Activated naive CD4-positive, alpha-beta T cell treated with anti-CD3 and anti-CD28 coated beads, Interleukin-2, amount 50 U/mL, for 72 hours (primary cell): Measurements from ENCODE around the gene PPFIA4. TPM values are rescaled to one million over a fixed set of nuclear protein-coding genes. Genes with fewer than 3 reads are reported as not detected.

Experiments
- ATAC-seq, 2 donors: fragments of 150-1000 bp; cut with Tn5 transposase; 2 replicates each; pipeline ENCODE4 v1.10.0; 2021; ENCODE audit warnings: mild to moderate bottlenecking in 2 of 2, moderate library complexity in 2 of 2
- DNase-seq, 2 donors: peaks; one replicate each; pipeline ENCODE4 v3.0.0; 2021 to 2022; ENCODE audit warnings: low spot score in 2 of 2
- H3K27ac Mint-ChIP-seq, 2 donors: one replicate each; pipeline ENCODE4 v1.8.0; 2022; ENCODE audit warnings: mild to moderate bottlenecking in 2 of 2, mixed read lengths in 2 of 2
- H3K36me3 Mint-ChIP-seq, 2 donors: one replicate each; pipeline ENCODE4 v1.8.0; 2022; ENCODE audit warnings: mixed read lengths in 2 of 2
- H3K9me3 Mint-ChIP-seq, 2 donors: one replicate each; pipeline ENCODE4 v1.8.0; 2022; ENCODE audit warnings: mixed read lengths in 2 of 2
- total RNA-seq, 2 donors: library from RNA; stranded (reverse); gene quantifications; one replicate each; pipeline ENCODE4 v1.2.3, GENCODE V29; 2022

Gene PPFIA4
- total RNA-seq, 2 donors from 2014 or later = 1.9 to 112 TPM

- Mint-ChIP-seq H3K36me3 (peaks cover 0 to under 1% of the 10 kb centered on the region in 2 donors), H3K9me3 (no peaks in the 10 kb centered on the region), H3K27ac (no peak overlapping the region)
- ATAC-seq = no peak
- DNase-seq = no peak
These were observed 55.4 kb downstream of the PPFIA4 start for GRCh38 chr1:203081465-203082230.

DNA sequence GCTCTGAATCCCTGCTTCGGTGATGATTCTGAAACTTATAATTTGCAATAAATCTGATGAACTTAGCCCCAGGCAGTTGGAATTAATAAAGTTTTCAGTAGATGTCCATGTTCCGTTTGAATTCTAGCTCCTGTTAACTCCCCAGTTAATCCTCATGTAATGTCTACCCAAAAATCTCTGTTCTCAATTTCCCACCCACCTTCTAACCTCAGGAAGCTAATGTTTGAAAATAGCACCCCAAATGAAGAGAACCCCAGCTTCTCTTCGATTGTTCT, 55.9 kb downstream of the PPFIA4 start:
- no peak for ATAC-seq
- Mint-ChIP-seq H3K9me3 (no peaks in the 10 kb centered on the region), H3K27ac (no peak overlapping the region), H3K36me3 (no peaks in the 10 kb centered on the region)
- DNase-seq = no peak

DNA sequence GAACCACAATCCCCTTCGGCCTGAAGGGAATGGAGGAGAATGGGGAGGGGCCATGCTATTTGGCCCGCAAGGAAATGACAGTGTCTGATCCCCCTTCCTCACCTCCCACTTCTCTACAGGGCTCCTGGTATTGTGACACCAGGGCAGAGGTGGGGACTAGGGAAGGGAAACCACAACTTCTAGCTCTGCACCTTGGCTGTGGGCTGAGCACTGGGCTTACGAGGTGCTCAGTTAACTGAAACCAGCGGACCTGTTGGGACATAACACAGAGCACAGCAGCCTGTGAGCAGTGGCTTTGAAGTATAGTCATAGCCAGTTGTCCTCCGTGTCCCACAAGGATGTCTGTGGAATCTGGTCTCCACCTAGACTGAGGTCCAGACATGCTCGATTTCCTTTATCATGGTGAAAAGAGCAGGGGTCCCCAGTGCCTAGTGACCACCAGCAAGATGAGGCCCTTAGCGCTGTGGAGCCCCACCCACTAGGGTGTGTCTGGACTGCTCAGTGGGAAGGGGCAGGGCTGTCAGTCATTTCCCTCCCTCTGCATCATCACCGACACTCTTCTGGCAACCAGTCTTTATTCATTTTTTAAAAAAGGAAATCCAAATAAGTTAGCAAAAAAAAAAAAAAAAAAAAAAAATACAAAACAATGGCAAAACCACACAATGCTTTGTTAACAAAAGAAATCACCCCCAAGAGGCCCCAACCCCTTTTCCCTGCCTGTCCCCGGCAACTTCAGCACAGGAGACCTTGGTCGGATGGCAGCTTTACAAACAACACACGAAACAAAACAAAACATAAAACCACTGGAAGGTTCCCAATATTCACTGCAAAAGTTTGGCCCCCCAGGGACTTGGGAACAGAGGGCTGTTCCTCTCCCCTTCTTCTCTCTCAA, 56.5 kb downstream of the PPFIA4 start:
- DNase-seq (no peak), ATAC-seq (no peak)
- Mint-ChIP-seq H3K36me3 (no peaks in the 10 kb centered on the region), H3K27ac (no peak overlapping the region), H3K9me3 (no peaks in the 10 kb centered on the region)

DNA sequence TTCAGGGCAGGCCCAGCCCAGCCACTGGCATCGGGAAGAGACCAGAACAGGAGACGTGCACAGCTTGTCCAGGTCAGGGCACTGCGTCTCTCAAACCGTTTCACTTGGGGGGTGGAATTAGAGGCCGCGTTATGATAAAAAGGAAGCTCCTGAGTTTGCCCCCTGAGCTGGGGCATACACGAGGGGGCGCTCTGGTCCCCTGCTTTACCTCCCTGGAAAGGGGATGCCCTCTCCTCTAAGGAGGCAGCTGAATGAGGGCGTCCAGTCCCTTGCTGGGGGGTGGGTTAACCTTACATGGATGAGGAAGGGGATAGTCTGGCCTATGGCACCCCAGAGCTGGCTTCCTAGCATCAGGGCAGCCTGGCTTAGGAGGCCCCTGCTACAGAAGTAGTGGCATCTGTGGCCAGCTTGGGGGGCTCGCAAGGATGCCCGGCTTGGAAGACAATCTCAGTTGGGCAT, 57.2 kb downstream of the PPFIA4 start:
- Mint-ChIP-seq H3K36me3 (no peaks in the 10 kb centered on the region), H3K27ac (no peak overlapping the region), H3K9me3 (no peaks in the 10 kb centered on the region)
- ATAC-seq (no peak), DNase-seq (no peak)

- ATAC-seq (peak in 1 of 2 donors; percentile 58), DNase-seq (peak in 1 of 2 donors; percentile 74)
- no peaks in the 10 kb centered on the region for H3K9me3 Mint-ChIP-seq
- no peaks in the 10 kb centered on the region for H3K36me3 Mint-ChIP-seq
- H3K27ac Mint-ChIP-seq = peak overlapping the region in 1 of 2 donors; percentile 31
These were observed 58.6 kb downstream of the PPFIA4 start for GRCh38 chr1:203084588-203085527.

- no peak for DNase-seq
- H3K27ac Mint-ChIP-seq = peak within 1 kb of the TSS in 1 of 2 donors; percentile 31
These were observed 59.5 kb downstream of the PPFIA4 start, which contains the start of gene MYOG for GRCh38 chr1:203085528-203086406. TSS of gene MYOG (minus strand) at chr1:203086012. CDS start at chr1:203085961, 51 bp downstream.

GRCh38 chr1:203086992-203087763, 60.9 kb downstream of the PPFIA4 start:
- H3K27ac Mint-ChIP-seq = no peak overlapping the region
- no peak for DNase-seq
- no peaks in the 10 kb centered on the region for H3K36me3 Mint-ChIP-seq
- no peak for ATAC-seq
- H3K9me3 Mint-ChIP-seq = no peaks in the 10 kb centered on the region

More at GRCh38 chr1:203085528-203086406, 59.5 kb downstream of the PPFIA4 start, which contains the start of gene MYOG:
- no peak for ATAC-seq
- Mint-ChIP-seq H3K36me3 (no peaks in the 10 kb centered on the region), H3K9me3 (no peaks in the 10 kb centered on the region)

DNA sequence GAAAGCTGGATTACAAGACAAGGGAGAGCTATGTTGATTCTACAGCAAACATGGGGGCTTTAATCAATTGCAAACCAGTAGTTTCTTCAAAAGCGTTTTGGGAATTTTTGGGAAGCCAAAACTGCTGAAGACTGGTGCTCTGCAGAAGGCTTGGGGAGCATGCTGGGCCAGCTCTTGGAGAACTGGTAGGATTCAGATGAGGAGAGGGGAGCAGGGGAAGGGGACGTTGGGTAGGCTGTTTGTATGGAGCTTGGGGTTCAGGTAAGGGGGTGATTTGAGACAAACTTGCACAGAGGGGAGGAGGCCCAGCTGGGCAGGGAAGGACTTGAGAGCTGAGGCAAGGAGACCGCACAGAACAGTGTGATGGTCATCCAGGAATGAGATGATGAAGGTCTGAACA, 62.1 kb downstream of the PPFIA4 start:
- Mint-ChIP-seq H3K36me3 (no peaks in the 10 kb centered on the region), H3K9me3 (no peaks in the 10 kb centered on the region), H3K27ac (no peak overlapping the region)
- DNase-seq = no peak
- no peak for ATAC-seq

DNA sequence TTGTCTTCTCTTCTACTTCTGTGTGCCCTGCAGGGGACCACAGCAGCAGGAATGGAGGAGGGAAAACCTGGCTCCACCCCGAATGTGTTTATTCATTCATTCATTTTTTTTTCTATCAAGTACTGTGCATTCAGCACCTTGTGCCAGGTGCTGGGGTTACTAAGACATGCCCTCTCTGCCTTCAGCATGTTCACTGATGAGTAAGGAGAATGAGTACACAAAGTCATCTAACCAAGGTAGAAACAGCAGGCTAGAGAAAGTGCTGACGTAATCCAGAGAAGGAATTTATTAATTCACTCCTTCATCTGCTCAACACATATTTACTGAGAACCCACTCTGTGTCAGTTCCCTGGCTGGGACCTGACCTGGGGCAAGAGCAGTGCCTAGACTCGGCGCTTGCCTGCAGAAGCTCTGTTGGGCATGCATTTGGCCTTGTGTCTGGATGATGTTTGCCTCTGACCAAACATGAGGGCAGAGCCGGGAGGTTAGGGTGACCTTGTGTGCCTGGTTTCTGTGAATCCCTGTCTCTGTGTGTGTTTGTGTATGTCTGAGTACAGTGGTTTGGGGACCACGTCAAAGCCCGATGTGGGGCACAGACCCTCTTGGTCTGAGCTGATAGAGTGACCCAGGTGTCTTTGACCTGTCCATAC, 62.8 kb downstream of the PPFIA4 start:
- peaks cover 0 to under 1% of the 10 kb centered on the region in 2 donors for H3K36me3 Mint-ChIP-seq
- no peak for DNase-seq
- H3K9me3 Mint-ChIP-seq = no peaks in the 10 kb centered on the region
- H3K27ac Mint-ChIP-seq = no peak overlapping the region
- no peak for ATAC-seq

- H3K9me3 Mint-ChIP-seq = peaks cover 5% of the 10 kb centered on the region in 2 donors
- H3K27ac Mint-ChIP-seq = no peak overlapping the region
- H3K36me3 Mint-ChIP-seq = peaks cover 3 to 6% of the 10 kb centered on the region in 2 donors
- ATAC-seq (no peak), DNase-seq (no peak)
These were observed 63.4 kb downstream of the PPFIA4 start for GRCh38 chr1:203089651-203090045.

DNA sequence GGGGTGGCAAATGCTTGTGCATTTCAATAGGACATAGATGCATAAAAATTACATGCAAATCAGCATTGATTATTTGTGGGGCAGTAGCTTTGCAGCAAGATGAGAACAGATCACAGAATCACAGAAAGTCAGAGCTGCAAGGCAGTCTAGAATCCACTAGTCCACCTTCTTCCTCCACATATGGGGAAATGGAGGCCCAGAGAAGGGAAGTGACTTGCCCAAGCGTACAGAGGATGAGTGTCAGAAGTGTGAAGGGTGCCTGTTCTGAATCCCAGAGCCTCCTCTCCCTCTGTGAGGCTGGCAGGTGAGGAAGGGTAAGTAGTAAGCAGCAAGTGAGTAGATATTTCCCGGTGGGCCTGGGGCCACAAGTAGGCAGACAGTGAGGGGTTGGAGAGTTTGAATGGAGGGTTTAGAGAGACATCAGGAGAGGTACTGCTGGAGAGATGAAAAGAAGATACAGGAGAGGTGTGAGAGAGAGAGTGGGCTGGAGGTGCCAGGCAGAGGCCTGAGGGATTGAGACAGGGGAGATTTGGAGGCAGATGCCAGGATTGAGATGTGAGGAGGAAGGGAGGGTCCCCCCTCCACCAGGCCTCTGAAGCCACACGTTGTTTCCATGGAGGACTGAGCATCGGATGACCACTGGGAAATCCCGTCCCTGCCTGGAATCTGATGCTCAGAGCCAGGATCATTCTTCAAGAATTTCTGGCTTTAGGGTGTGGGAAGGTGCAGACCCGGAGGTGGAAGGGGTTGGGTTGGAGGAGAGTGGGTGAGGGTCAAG, 64.3 kb downstream of the PPFIA4 start:
- H3K27ac Mint-ChIP-seq = no peak overlapping the region
- no peak for ATAC-seq
- H3K9me3 Mint-ChIP-seq = peaks cover 14 to 15% of the 10 kb centered on the region in 2 donors
- peaks cover 13 to 15% of the 10 kb centered on the region in 2 donors for H3K36me3 Mint-ChIP-seq
- no peak for DNase-seq

GRCh38 chr1:203091199-203091477, 64.8 kb downstream of the PPFIA4 start:
- Mint-ChIP-seq H3K27ac (no peak overlapping the region), H3K9me3 (peaks cover 16 to 17% of the 10 kb centered on the region in 2 donors), H3K36me3 (peaks cover 13 to 18% of the 10 kb centered on the region in 2 donors)
- ATAC-seq = no peak
- DNase-seq = no peak

GRCh38 chr1:203091761-203092330, 65.6 kb downstream of the PPFIA4 start:
- ATAC-seq (no peak), DNase-seq (no peak)
- Mint-ChIP-seq H3K36me3 (peaks cover 13 to 18% of the 10 kb centered on the region in 2 donors), H3K27ac (no peak overlapping the region), H3K9me3 (peaks cover 16 to 17% of the 10 kb centered on the region in 2 donors)
